NCI-H510A (cell line): ENCODE results near the gene NEK8.
A peak's percentile ranks its signal among the peaks of the same experiment; 100 is the strongest.
"Not testable (repeated sequence)": the region's sequence is repeated elsewhere in the genome, so short reads cannot be mapped to it uniquely, and the experiment has no call there.

Experiments
- DNase-seq: peaks from one replicate; lab custom pipeline; 2025; lab: John Stamatoyannopoulos, UW

NEK8 gene

GRCh38 chr17:28710861-28711722 lies 17.5 kb upstream of the NEK8 start:
- peak; percentile 94 for DNase-seq

DNA sequence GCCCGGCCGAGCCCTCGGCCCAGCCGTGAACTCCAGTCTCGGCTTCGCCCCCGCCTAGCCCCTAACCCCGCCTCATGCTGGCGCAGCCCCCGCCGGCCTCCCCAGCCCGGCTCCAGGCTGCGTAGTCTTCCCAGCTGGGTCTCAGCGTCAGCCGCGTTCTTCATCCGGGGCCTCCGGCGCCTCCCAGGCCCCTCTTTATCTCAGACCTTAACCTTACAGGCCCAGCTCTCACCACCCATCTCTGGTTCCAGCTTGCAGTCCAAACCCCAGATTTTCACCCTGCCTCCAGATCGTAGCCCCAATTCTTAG lies 16.9 kb upstream of the NEK8 start, which contains the start of gene PROCA1:
TSS of gene PROCA1 (minus strand) at position 166 of the 309 bp plus-strand sequence. CDS start 228 bp downstream, outside the sequence.
- no peak for DNase-seq

DNA sequence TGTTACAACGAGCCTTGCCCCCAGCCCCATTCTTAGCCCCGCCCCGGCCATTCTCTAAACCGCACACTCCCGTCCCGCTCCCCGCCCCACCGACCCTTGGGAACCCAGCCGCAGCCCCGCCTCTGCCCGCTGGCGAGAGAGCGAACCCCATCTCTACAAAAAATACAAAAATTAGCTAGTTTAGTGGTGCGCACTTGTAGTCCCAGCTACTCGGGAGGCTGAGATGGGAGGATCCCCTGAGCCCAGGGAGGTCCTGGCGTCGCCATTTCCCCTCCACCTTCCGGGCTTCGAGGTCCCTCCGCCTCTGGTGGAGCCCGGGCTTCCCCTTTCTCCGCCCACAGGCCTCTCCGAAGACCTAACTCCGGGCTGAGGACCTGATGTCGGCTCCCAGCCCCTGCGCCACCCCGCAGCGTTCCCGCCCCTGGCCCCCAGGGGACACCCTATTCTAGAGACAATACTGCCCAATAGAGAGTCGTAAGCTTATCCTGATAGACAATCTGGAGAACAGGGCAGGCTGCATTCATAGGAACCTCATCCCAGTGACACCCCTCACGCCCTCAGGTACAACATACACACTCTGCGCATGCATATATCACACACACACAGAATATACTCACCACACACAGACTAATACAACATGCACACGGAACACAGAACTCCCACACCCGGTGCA lies 16.4 kb upstream of the NEK8 start:
- DNase-seq = no peak

- no peak for DNase-seq
Observed at GRCh38 chr17:28712705-28713415, 15.7 kb upstream of the NEK8 start.

DNA sequence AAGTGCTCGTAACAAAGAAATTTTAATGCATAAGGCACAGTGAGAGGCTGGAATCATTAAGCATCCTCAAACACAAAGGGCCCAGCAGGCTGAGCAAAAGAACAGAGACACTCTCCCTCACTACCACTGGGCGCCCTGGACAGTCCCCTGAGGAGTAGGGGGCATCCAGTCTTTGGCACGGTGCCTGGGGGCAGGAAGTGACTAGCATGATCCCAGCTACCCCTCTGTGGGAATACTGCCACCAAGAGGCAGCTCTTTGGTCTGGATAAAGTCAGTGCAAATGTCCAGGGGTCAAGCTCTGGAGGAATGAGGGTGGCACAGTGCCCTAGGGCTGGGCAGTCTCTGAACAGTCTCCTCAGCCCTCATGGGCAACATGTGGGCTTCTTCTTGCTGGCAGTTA lies 14.3 kb upstream of the NEK8 start:
- DNase-seq = no peak

- no peak for DNase-seq
Observed at GRCh38 chr17:28715217-28715616, 13.4 kb upstream of the NEK8 start.

DNA sequence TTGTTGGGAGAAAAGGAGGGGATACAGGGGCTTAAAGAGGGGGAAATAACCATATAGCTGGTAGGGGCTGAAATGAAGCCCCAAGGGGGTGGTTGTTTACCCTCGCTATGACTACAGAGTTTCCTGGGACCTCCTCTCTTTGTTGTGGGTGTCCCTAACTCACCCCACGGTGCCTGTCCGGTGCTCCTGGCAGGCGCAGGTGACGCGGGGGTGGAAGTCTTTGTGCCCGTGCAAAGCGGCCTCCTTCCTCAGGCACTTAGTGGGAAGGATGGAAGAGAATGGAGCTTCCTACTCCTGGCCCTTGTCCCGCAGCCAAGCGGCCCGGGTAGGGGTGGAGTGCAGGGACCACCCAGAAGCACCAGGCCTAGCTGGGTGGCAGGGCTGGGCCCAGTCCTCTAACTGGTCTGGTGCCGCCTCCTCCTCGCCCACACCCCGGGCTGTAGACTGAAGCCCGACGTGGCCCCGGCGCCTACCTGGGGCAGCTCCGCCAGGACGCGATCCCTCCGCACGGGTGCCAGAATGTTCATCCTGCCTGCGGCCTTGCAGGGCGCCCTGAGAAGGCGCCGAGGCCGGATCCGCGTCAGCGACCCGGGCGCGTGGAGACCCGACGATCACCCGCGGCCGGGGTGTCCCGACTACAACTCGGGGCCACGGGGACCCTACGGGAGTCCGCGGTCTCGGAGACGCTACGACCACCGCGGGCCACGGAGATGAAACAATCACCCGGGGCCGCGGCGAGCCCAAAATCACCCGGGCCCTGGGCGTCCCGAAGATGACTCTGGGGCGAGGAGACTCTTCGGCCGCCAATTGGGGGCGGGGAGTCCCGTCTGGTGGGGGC lies 11.6 kb upstream of the NEK8 start:
- peak; percentile 41 for DNase-seq

DNA sequence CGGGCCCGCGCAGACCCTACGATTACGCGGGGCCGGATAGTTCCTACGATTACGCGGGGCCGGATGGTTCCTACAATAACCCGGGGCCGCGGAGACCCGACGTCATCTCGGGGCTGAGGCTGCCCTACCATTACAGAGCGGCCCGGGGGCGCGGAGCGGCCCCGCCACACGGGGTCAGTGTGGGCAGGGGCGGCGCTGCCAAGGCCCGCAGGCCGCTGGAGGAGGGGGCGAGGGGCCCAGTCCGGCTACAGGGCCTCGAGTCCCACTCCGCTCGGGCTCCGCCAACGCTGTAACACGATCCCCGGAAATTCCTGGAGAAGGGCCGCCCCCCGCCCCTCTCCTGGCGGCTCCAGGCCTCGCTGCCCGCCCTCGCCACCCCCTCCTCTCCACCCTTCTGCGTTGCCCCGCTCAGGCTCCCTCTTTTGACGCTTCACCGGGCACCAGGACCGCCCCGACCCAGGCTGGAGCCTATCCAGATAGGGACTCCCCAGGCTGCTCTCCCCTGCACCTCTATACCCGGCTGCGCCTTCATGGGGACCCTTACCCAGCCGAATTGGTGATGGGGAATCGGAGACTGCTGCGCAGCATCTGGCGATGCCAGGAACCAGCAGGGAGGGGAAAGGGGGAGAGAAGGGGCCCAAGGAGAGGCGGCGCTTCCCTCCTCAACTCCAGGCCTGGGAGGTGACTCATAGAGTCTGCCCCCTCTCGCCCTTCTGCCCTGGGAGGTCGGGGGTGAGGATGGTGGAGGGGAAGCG lies 10.8 kb upstream of the NEK8 start, which contains the start of gene RAB34:
TSS of gene RAB34 (minus strand) at position 291 of the 755 bp plus-strand sequence. CDS start 602 bp downstream, outside the sequence.
- DNase-seq = peak; percentile 95

- no peak for DNase-seq
Observed at GRCh38 chr17:28718333-28719020, 10.1 kb upstream of the NEK8 start.

- DNase-seq = no peak
Observed at GRCh38 chr17:28719021-28719433, 9.6 kb upstream of the NEK8 start.

- no peak for DNase-seq
Observed at GRCh38 chr17:28720247-28720996, 8.2 kb upstream of the NEK8 start.

GRCh38 chr17:28720997-28721329 lies 7.6 kb upstream of the NEK8 start:
- DNase-seq = not testable (repeated sequence)

DNA sequence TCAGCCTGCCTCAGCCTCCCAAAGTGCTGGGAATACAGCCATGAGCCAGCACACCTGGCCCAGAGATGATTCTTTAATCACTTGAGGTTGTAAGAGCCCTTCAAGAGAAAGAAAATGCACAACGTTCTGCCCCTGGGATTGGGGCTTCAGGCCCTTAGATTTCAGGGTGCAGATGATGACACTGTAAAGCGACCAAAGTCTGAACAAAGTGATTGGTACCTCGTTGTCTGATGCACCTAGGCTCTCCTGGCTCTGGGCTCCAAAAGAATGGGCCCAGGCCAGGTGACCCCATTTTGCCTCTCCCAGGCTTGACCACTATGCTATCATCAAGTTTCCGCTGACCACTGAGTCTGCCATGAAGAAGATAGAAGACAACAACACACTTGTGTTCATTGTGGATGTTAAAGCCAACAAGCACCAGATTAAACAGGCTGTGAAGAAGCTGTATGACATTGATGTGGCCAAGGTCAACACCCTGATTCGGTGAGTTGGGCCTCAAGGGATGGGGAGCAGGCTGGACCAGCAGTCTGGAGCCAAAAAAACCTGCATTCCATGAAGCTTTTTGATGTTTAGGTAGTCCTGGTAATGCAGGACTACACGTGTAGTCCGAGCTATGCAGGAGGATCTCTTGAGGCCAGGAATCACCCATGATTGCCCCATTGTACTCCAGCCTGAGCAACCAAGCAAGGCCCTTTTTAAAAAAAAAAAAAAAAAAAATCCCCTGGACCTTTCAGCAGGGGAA lies 6.0 kb upstream of the NEK8 start:
- no peak for DNase-seq

DNA sequence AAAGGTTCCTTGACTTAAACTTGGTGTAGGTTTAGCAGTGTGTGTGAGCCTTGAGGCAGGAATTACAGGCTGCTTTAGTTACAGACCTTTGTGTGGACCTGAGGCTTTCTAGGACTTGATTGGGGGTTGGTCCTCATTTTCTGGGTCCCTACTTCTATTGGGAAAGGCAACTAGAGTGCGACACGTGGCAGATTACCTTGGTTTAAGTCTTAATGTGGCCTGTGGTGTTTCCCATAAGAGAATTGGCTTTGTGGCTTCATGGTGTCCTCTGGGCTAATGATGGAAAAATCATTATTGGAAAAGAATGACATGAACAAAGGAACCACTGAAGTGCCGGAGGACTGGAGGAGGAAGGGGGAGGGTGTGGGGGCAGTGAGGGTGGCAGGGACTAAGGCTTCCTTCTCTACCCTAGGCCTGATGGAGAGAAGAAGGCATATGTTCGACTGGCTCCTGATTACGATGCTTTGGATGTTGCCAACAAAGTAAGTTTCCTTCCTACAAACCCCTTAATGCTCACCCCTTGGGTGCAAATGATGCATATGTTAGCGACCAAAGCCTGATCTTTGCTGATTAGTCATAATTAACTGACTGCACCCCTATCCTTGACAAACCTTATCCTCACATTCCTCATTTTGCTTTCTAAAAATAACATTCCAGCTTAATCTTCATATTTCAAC lies 5.3 kb upstream of the NEK8 start:
- DNase-seq = no peak

GRCh38 chr17:28723836-28724499 lies 4.6 kb upstream of the NEK8 start:
- not testable (repeated sequence) for DNase-seq

- no peak for DNase-seq
Observed at GRCh38 chr17:28724500-28725165, 4.0 kb upstream of the NEK8 start.

DNA sequence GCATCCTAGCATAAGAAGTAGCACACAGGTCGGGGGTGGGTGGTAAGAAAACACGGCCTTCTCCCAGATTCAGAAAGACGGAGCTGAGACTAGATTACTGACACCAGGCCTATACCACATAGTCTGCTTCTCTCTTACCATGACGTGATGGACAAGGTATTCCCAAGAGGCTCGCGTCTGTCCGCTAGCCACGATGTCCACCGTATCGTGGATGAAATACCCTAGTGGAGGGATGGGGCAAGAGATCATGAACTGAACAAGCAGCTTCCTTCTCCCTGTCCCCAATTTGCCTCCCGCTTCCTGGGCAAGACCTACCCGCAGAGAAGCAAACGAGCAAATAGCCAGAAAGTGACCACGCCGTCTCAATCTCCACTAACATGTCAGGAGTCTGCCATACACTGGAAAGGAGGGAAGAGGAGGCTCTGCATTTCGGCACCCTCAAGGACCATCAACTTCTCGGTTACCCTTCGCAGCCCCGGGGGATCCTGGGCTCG lies 3.4 kb upstream of the NEK8 start:
- DNase-seq = no peak
